ENCODE data around the gene KCNH6.

Gene KCNH6

DNA sequence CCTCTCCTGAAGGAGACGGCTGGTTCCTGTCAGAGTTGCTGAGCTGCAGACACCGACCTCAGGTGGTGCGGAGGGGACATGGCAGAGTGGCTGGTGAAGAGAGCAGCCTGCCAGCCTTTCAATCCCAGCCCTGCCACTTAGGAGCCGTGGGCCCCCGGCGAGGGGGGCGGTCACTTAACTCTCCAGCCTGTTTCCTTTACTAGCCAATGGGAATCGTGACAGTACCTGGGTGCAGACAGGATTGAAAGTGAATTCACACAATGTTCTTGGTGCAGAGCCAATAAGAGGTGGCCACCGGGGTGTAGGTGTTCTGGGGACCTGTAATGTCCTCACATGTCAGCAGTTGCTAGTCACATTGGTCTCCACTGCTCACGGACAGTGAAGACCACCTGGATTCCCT, 32.8 kb upstream of the KCNH6 start:
- Mint-ChIP-seq H3K4me3 (no peak overlapping the region), H3K27ac (peak overlapping the region in 1 of 3 experiments; percentile 36), H3K4me1 (peaks cover 5% of the 10 kb centered on the region), H3K36me3 (ENCODE audit: low read depth) (no peaks in the 10 kb centered on the region), H3K9me3 (no peaks in the 10 kb centered on the region), H3K27me3 (ENCODE audit: low read depth) (peaks cover 30% of the 10 kb centered on the region)
- TF ChIP-seq CTCF (IDR thresholded peaks at IDR 0.05; ENCODE audit: unreplicated experiment in 3 of 3), result no peak

DNA sequence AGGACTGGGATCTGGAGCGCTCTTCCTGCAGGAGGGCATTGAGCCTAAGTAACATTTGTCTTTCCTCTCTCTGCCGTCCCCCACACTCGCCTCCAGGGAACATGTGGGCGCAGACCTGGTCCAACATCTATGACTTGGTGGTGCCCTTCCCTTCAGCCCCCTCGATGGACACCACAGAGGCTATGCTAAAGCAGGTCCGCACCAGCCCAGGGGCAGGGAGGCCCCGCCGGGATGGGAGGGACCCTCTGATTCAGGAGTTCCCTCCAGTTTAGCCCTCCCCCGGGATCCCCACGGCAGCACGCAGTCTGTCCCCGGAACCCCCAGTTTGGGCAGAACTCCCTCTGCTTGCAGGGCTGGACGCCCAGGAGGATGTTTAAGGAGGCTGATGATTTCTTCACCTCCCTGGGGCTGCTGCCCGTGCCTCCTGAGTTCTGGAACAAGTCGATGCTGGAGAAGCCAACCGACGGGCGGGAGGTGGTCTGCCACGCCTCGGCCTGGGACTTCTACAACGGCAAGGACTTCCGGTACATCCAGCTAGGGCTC, 32.2 kb upstream of the KCNH6 start:
- H3K9me3 Mint-ChIP-seq, result no peaks in the 10 kb centered on the region
- H3K27ac Mint-ChIP-seq, result no peak overlapping the region
- H3K4me3 Mint-ChIP-seq, result no peak overlapping the region
- no peak for TF ChIP-seq CTCF (IDR thresholded peaks at IDR 0.05; ENCODE audit: unreplicated experiment in 3 of 3)
- H3K4me1 Mint-ChIP-seq, result peaks cover 5% of the 10 kb centered on the region
- H3K27me3 Mint-ChIP-seq (ENCODE audit: low read depth), result peaks cover 28% of the 10 kb centered on the region
- H3K36me3 Mint-ChIP-seq (ENCODE audit: low read depth), result no peaks in the 10 kb centered on the region

DNA sequence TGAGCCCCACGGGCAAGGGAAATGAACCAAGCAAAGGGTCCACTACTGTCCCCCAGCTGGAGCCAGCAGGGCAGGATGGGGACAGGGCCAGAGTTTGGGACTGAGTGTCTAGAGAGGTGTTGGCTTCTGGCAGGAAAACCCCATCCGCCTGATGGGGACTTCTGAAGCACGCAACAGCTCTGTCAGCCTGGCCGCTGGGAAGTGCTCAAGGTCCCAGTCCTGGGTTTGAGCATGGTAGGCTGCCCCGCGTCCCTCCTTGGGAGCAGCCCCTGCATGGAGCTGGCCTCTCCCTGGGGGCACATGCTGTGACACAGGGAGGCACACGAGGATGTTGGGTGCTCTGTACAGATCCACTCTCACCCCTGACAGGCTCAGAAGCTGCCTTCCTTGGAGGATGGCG, 31.7 kb upstream of the KCNH6 start:
- Mint-ChIP-seq H3K27me3 (ENCODE audit: low read depth) (peaks cover 24% of the 10 kb centered on the region), H3K9me3 (no peaks in the 10 kb centered on the region)

GRCh38 chr17:63491977-63492618, 31.1 kb upstream of the KCNH6 start:
- Mint-ChIP-seq H3K36me3 (ENCODE audit: low read depth) (no peaks in the 10 kb centered on the region), H3K4me1 (peaks cover 5% of the 10 kb centered on the region), H3K27me3 (ENCODE audit: low read depth) (peaks cover 22% of the 10 kb centered on the region), H3K27ac (no peak overlapping the region), H3K4me3 (no peak overlapping the region), H3K9me3 (no peaks in the 10 kb centered on the region)
- TF ChIP-seq CTCF (IDR thresholded peaks at IDR 0.05; ENCODE audit: unreplicated experiment in 3 of 3), result no peak

More for the DNA sequence above, 31.7 kb upstream of the KCNH6 start:
- no peaks in the 10 kb centered on the region for H3K36me3 Mint-ChIP-seq (ENCODE audit: low read depth)
- peaks cover 5% of the 10 kb centered on the region for H3K4me1 Mint-ChIP-seq
- no peak overlapping the region for H3K27ac Mint-ChIP-seq
- TF ChIP-seq CTCF (IDR thresholded peaks at IDR 0.05; ENCODE audit: unreplicated experiment in 3 of 3), result no peak
- H3K4me3 Mint-ChIP-seq, result no peak overlapping the region

- Mint-ChIP-seq H3K36me3 (ENCODE audit: low read depth) (no peaks in the 10 kb centered on the region), H3K9me3 (no peaks in the 10 kb centered on the region)
Measured at GRCh38 chr17:63492940-63493339, 30.2 kb upstream of the KCNH6 start.

More at GRCh38 chr17:63492940-63493339, 30.2 kb upstream of the KCNH6 start:
- H3K4me3 Mint-ChIP-seq, result no peak overlapping the region
- TF ChIP-seq CTCF (IDR thresholded peaks at IDR 0.05; ENCODE audit: unreplicated experiment in 3 of 3), result no peak
- H3K27me3 Mint-ChIP-seq (ENCODE audit: low read depth), result peaks cover 18% of the 10 kb centered on the region
- H3K4me1 Mint-ChIP-seq, result peaks cover 5% of the 10 kb centered on the region
- peak overlapping the region in 1 of 3 experiments; percentile 48 for H3K27ac Mint-ChIP-seq
